Kidney (tissue), 14 donors: Measurements from ENCODE around the gene EMC6. TPM values are rescaled to one million over a fixed set of nuclear protein-coding genes. Genes with fewer than 3 reads are reported as not detected.

Experiments
- DNase-seq, 5 donors: peaks; one replicate each; pipeline ENCODE4 v3.0.0-alpha.2; 2013 to 2020
- FAIRE-seq: peaks from 2 replicates; lab custom pipeline; 2012; peaks lifted over from hg19 to GRCh38; lab: Jason Lieb, UNC
- H3K27ac ChIP-seq, 2 donors: one replicate each; pipeline ENCODE4 v1.7.0; 2013; ENCODE audit warnings: low read depth in 2 of 2, low read length in 2 of 2, inconsistent platforms in 1 of 2
- H3K27me3 ChIP-seq: one replicate; pipeline ENCODE4 v1.7.1; 2013; ENCODE audit warnings: low read length, inconsistent platforms; ENCODE audit not compliant: control insufficient read depth, insufficient read depth
- H3K36me3 ChIP-seq, 3 donors: one replicate each; pipeline versions ENCODE4 v1.7.0 to v1.7.1; 2013; ENCODE audit warnings: low read length in 3 of 3, control low read depth in 1 of 3, inconsistent platforms in 1 of 3; ENCODE audit not compliant: insufficient read depth in 3 of 3, control insufficient read depth in 2 of 3
- H3K4me1 ChIP-seq, 3 donors: one replicate each; pipeline versions ENCODE4 v1.7.0 to v1.7.1; 2013; ENCODE audit warnings: low read length in 3 of 3, inconsistent platforms in 1 of 3, low read depth in 1 of 3; ENCODE audit not compliant: control insufficient read depth in 2 of 3, insufficient read depth in 2 of 3
- H3K4me3 ChIP-seq, 3 donors: one replicate each; pipeline versions ENCODE4 v1.7.0 to v1.8.1; 2013; ENCODE audit warnings: low read length in 3 of 3, control low read depth in 1 of 3, inconsistent platforms in 1 of 3
- H3K9ac ChIP-seq, 3 donors: one replicate each; pipeline versions ENCODE4 v1.7.0 to v1.7.1; 2013; ENCODE audit warnings: low read length in 3 of 3, control low read depth in 1 of 3, inconsistent platforms in 1 of 3
- H3K9me3 ChIP-seq, 3 donors: one replicate each; pipeline versions ENCODE4 v1.7.0 to v1.7.1; 2013; ENCODE audit warnings: low read length in 3 of 3, control low read depth in 1 of 3, inconsistent platforms in 1 of 3; ENCODE audit not compliant: control insufficient read depth in 2 of 3, insufficient read depth in 1 of 3
- CTCF ChIP-seq: IDR thresholded peaks from 3 replicates; pipeline ENCODE4 v1.5.1; 2012; ENCODE audit warnings: mild to moderate bottlenecking, moderate library complexity, borderline replicate concordance; ENCODE audit not compliant: insufficient read depth; ENCODE audit errors: extremely low read depth
- intact Hi-C: fragments of 100-400 bp; cut with DNase I; formaldehyde crosslinking; loops from one replicate; pipeline ENCODE4 v1.11.1; 2022
- polyA plus RNA-seq: library from polyadenylated mRNA; stranded (reverse); fragments of 350-450 nt; fragmentation: Illumina TruSeq; extraction: RNeasy Lipid Tissue Mini Kit (QIAGEN cat#74804); gene quantifications from one replicate; pipeline ENCODE4 v1.2.3, GENCODE V29; 2014; ENCODE audit warnings: low read depth, low replicate concordance; ENCODE audit not compliant: insufficient read depth
- total RNA-seq: library from RNA; stranded (reverse); fragmentation: NEBNext Ultra II Directional; extraction: Animal tissue kit (Norgen Biotek cat#: 25700); gene quantifications from one replicate; pipeline ENCODE4 v1.2.1, GENCODE V29; 2021
- donor health status: control.
- donor health status: control.
- donor health status: control.
- donor health status: control.
- donor health status: control.
- donor health status: DM: yes; HTN: yes; CAD: no.
- donor health status: Normal renal cell carcinoma (clear cell type).

Gene EMC6
- total and polyA plus RNA-seq, 2 donors from 2014 or later: 25.6 to 77.1 TPM

GRCh38 chr17:3685174-3685573 is 16.6 kb downstream of the EMC6 start:
- Histone ChIP-seq H3K27me3 (peaks cover 3% of the 10 kb centered on the region), H3K9me3 (no peaks in the 10 kb centered on the region), H3K27ac (no peak overlapping the region), H3K4me1 (no peaks in the 10 kb centered on the region), H3K9ac (no peak overlapping the region), H3K36me3 (no peaks in the 10 kb centered on the region), H3K4me3 (no peak overlapping the region)
- TF ChIP-seq CTCF: no peak
- no peak for FAIRE-seq
- intact Hi-C loops: no loop called here
- peak in 1 of 5 donors; percentile 33 for DNase-seq

GRCh38 chr17:3688027-3688553 is 19.5 kb downstream of the EMC6 start:
- H3K27me3 ChIP-seq: peaks cover 3% of the 10 kb centered on the region
- no peak for FAIRE-seq

GRCh38 chr17:3688852-3689261 is 20.2 kb downstream of the EMC6 start:
- Histone ChIP-seq H3K27me3 (peaks cover 3% of the 10 kb centered on the region), H3K36me3 (no peaks in the 10 kb centered on the region), H3K4me1 (no peaks in the 10 kb centered on the region), H3K27ac (no peak overlapping the region), H3K9ac (no peak overlapping the region), H3K9me3 (no peaks in the 10 kb centered on the region), H3K4me3 (no peak overlapping the region)
- peak in 1 of 5 donors; percentile 59 for DNase-seq
- intact Hi-C loops: no loop called here
- FAIRE-seq: no peak
- TF ChIP-seq CTCF: no peak

More at GRCh38 chr17:3688027-3688553, 19.5 kb downstream of the EMC6 start:
- Histone ChIP-seq H3K36me3 (no peaks in the 10 kb centered on the region), H3K9ac (no peak overlapping the region), H3K27ac (no peak overlapping the region), H3K4me3 (no peak overlapping the region), H3K4me1 (no peaks in the 10 kb centered on the region), H3K9me3 (no peaks in the 10 kb centered on the region)
- TF ChIP-seq CTCF: no peak
- intact Hi-C loops: no loop called here
- DNase-seq: peak in 1 of 5 donors; percentile 62
